GM18526 (cell line): Measurements from ENCODE around the gene RPE65.
A peak's percentile ranks its signal among the peaks of the same experiment; 100 is the strongest.

Experiments used
- POLR2A ChIP-seq: IDR thresholded peaks from 3 replicates; pipeline ENCODE4 v1.6.1; 2011; ENCODE audit not compliant: insufficient read length; ENCODE audit errors: extremely low read depth

RPE65 gene

DNA sequence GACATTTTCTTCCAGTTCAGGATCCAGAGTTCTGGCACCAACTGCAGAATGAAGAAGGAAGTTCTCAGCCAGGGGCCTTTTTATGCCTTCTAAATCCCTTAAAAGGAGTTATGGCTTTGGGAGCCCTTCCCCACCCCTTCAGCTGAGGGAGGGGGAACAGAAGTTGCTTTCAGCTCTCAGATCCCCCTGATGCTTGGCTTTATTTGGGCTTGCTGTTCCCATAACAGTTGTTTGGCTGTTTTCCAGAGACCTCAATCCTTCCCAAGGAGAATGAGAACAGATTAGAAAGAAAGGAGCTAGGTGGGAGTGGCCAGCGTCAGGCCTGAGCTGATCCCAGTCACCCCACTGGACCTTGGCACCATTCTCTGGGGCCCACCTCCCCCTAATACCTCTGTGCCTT, at the start of gene RPE65:
Gene RPE65, minus strand, starts transcription at position 54 of the 400 bp plus-strand sequence. Its CDS starts 49 bp downstream, at position 5.
- TF ChIP-seq POLR2A = no peak

DNA sequence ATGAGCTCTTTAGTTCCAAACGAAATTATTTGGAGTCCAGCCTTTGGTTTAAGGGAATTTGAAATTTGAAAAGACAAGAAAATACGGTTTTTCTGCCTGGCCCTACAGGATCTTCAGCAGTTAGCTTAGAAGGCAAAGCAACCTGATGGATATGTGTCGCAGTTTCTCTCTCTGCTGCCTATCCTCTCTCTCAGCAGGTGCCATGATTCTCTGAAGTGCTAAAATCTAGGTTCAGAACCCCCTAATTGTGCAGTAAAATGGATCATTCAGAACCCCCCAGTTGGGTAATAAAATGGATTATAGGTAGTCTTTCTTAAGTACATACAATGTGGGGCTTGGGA, 47.6 kb upstream of the RPE65 start:
- no peak for TF ChIP-seq POLR2A

- TF ChIP-seq POLR2A = peak; percentile 71
Observed at GRCh38 chr1:68496680-68497357, 47.1 kb upstream of the RPE65 start, which contains the start of gene DEPDC1. Gene DEPDC1 (minus strand): TSS chr1:68497082. CDS start chr1:68496999, 83 bp downstream.

- no peak for TF ChIP-seq POLR2A
Observed at GRCh38 chr1:68495968-68496679, 46.4 kb upstream of the RPE65 start.

- no peak for TF ChIP-seq POLR2A
Observed at GRCh38 chr1:68495532-68495931, 45.8 kb upstream of the RPE65 start.

DNA sequence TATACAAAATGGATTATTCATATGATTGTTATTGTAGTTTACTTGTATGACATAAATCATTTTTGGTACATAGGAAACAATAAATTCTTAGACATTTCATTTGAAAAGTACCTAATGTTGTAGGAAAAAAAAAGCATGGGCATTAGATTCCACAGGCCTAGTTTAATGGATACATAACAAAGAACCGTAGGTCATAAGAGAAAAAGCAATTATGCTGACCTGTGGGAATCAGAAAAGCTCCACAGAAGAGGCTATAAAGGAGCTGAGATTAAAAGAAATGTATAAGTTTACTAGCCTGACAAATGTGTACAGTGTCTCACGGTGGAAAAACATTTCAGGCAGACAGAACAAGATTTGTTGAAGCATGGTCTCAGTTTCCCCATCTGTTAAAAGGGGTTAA, 43.4 kb upstream of the RPE65 start:
- TF ChIP-seq POLR2A = no peak

DNA sequence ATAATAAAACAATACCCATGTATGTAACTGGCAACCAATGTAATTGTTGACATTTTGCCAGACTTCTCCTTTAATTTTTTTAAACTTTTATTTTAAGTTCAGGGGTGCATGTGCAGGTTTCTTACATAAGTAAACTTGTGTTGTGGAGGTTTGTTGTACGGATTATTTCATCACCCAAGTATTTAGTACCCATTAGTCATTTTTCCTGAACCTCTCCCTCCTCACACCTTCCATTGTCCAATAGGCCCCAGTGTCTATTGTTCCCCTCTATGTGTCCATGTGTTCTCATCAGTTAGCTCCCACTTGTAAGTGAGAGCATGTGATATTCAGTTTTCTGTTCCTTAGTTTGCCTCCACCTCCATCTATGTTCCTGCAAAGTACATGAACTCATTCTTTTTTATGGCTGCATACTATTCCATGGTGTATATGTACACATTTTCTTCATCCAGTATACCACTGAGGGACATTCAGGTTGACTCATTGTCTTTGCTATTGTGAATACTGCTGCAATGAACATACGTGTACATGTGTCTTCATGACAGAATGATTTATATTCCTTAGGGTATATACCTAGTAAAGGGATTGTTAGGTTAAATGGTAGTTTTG, 40.4 kb upstream of the RPE65 start:
- TF ChIP-seq POLR2A = no peak

DNA sequence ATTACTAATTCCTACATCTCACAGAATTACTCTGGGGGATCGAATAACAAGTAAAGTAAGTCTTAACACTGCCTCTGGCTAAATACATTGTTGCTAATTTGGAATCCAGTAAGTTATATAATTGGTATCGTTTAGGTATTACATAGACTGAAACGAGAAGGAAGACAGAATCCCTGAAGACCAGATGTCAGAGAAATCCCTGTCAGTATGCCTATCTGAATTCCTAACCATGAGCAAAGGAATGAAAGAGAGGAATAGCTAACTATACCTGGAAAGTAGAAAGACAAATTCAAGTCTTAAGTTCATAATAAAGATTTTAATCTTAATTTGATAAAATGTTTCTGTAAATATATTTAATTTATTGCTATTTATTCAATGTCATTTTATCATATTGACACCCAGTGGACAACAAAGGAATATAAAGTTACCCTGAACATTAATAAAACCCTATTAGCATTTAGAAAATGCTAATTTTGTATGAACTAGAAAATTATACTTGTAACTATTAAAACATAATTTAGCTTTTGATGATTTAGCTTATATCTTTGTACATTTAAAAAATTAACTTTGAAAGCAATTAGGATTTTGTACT, 35.8 kb upstream of the RPE65 start:
- TF ChIP-seq POLR2A = no peak

- TF ChIP-seq POLR2A = no peak
Observed at GRCh38 chr1:68484618-68485017, 34.9 kb upstream of the RPE65 start.

DNA sequence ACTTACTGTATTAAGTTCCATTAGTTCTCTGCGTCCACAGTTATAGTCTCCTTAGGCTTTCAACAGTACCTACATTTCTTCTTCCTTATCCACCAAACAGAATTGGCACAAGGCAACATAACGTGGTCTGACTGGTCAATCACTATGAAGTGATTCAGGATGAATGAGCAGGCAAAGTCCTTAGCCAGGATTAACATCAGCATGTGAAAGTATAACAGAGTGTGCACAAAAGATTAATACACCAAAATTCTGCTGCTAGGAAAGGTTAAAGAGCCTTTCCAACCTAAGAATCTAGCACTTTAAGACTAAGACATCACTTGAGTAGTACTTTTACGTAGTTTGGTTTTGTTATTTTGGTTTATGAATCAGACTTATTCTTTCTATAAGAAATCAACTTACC, 31.3 kb upstream of the RPE65 start:
- no peak for TF ChIP-seq POLR2A

GRCh38 chr1:68479501-68479900, 29.7 kb upstream of the RPE65 start:
- TF ChIP-seq POLR2A = no peak

DNA sequence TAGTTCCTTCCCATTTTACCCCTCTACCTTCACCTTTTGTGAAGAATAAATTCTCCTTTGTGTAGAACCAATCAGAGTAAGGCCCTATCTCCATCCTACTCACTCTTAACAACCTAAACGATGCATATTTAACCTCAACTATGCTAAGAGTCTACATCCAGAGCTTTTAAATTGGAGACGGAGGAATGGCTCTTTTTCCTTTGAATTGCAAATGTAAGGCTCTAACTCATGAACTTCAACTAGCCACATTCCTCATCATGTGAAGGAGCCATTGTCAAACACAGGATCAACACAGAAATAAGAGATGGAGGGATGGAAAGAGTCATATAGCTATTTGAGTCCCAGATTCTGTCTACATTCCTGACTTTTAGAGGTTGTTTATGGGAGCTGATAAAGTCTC, 28.9 kb upstream of the RPE65 start:
- no peak for TF ChIP-seq POLR2A

- TF ChIP-seq POLR2A = no peak
Observed at GRCh38 chr1:68473060-68473459, 23.3 kb upstream of the RPE65 start.

DNA sequence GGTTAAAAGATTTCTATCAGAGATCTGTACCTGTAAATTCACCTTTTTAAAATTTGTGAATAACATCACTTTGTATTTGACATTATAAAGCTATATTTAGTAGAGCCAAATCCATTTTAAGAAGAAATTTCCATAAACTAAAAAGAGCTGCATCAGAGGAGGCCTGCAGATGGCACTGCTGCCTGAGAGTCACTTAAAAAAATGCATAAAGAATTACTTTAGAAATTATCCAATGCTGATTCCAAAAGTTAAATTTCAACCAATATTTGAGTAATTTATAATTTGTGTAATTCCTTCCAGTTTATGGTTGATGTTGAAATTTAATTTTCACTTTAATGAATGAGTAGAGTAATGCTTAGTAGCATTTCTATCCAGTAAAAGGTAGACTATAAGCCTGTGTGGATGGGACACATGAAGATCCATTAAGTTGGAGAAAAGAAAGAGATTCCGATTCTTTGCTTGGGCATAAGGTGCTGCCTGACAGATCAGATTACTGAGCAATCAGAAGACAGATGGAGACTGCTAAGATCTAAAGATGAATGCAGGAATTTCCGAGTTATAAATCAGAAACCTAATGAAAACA, 20.7 kb upstream of the RPE65 start:
- no peak for TF ChIP-seq POLR2A

DNA sequence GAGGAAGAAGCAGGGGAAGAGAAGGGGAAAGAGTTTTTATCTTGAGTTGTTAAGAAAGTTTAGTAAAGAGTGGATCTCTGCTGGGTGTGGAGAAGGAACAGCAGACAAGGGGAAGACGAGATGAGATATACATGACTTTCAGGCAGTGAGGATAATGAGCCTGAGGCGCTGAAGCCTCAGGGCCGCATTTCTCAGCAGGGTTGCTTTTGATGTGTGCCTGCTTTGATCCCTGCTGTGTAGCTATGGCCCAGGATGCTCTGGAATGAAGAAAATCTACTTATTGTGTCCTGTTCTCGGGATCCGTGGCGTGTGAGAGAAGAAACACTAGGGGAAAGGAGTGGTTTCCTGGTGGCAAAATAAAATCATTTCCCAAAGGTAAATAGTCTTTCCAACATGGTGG, 15.1 kb upstream of the RPE65 start:
- TF ChIP-seq POLR2A = no peak

DNA sequence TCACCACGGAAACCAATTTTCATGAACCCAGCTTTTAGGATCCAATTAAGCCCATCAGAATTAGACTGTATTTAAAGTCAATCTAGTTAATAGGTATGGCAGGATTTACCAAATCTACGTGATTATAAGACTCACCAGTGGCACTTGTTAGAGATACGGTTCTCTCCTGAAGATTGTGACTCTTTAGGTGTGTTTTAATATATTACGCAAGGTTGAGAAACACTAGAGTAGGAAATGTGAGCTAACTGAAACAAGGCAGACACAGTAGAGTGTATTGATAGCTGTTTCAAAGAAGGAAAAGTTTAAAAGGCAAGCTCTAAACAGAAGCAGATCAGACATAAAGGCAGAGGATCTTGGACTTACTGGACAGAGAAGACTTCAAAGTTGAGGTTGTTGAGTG, 11.2 kb upstream of the RPE65 start:
- no peak for TF ChIP-seq POLR2A
